Stimulated activated CD4-positive, alpha-beta T cell treated with anti-CD3 and anti-CD28 coated beads, Interleukin-1b, Interleukin-23, amount 100 ng/mL, for 48 hours (primary cell): ENCODE data around the gene LRMDA.

Experiments used
- DNase-seq: peaks from one replicate; pipeline ENCODE4 v3.0.0-alpha.2; 2020

Gene LRMDA

GRCh38 chr10:75477680-75478079, 46.3 kb downstream of the LRMDA start:
- no peak for DNase-seq

GRCh38 chr10:75480374-75480773, 49.0 kb downstream of the LRMDA start:
- DNase-seq, result no peak

- DNase-seq, result no peak
Measured at GRCh38 chr10:75483188-75483587, 51.8 kb downstream of the LRMDA start.

- no peak for DNase-seq
Measured at GRCh38 chr10:75484717-75485116, 53.3 kb downstream of the LRMDA start.

GRCh38 chr10:75486591-75486990, 55.2 kb downstream of the LRMDA start:
- DNase-seq, result no peak

- no peak for DNase-seq
Measured at GRCh38 chr10:75487087-75487754, 55.8 kb downstream of the LRMDA start.

GRCh38 chr10:75487755-75488125, 56.3 kb downstream of the LRMDA start:
- no peak for DNase-seq

GRCh38 chr10:75492173-75492925, 60.9 kb downstream of the LRMDA start:
- no peak for DNase-seq

- no peak for DNase-seq
Measured at GRCh38 chr10:75493464-75493863, 62.0 kb downstream of the LRMDA start.

- no peak for DNase-seq
Measured at GRCh38 chr10:75495434-75496190, 64.2 kb downstream of the LRMDA start.

- no peak for DNase-seq
Measured at GRCh38 chr10:75496191-75496567, 64.8 kb downstream of the LRMDA start.

GRCh38 chr10:75497997-75498883, 66.8 kb downstream of the LRMDA start:
- no peak for DNase-seq

- DNase-seq, result no peak
Measured at GRCh38 chr10:75498884-75499350, 67.5 kb downstream of the LRMDA start.

- DNase-seq, result no peak
Measured at GRCh38 chr10:75499556-75500160, 68.2 kb downstream of the LRMDA start.

- DNase-seq, result no peak
Measured at GRCh38 chr10:75502389-75502788, 71.0 kb downstream of the LRMDA start.

- DNase-seq, result no peak
Measured at GRCh38 chr10:75502838-75503237, 71.4 kb downstream of the LRMDA start.

- no peak for DNase-seq
Measured at GRCh38 chr10:75505293-75505692, 73.9 kb downstream of the LRMDA start.

- DNase-seq, result no peak
Measured at GRCh38 chr10:75505840-75506506, 74.5 kb downstream of the LRMDA start.

- DNase-seq, result no peak
Measured at GRCh38 chr10:75506930-75507329, 75.5 kb downstream of the LRMDA start.

- no peak for DNase-seq
Measured at GRCh38 chr10:75507469-75507868, 76.0 kb downstream of the LRMDA start.

- no peak for DNase-seq
Measured at GRCh38 chr10:75508239-75508813, 76.9 kb downstream of the LRMDA start.
